Fibroblast of lung (primary cell): Measurements from ENCODE around the gene SBNO2. TPM values are rescaled to one million over a fixed set of nuclear protein-coding genes. Genes with fewer than 3 reads are reported as not detected.

Experiments
- DNase-seq, 2 donors: peaks; one replicate each; pipeline versions ENCODE4 v3.0.0 to v3.0.0-alpha.2; 2010; ENCODE audit warnings: low read depth in 2 of 2
- H2AFZ ChIP-seq: 2 replicates; pipeline ENCODE4 v1.5.1; 2012; ENCODE audit warnings: low read length, control low read depth, inconsistent platforms
- H3K27ac ChIP-seq: 2 replicates; pipeline ENCODE4 v1.5.1; 2011; ENCODE audit warnings: low read length, control low read depth; ENCODE audit not compliant: insufficient read depth
- H3K27me3 ChIP-seq: 2 replicates; pipeline ENCODE4 v1.5.1; 2011; ENCODE audit warnings: mild to moderate bottlenecking, low read length; ENCODE audit not compliant: control insufficient read depth, insufficient read depth
- H3K36me3 ChIP-seq: 2 replicates; pipeline ENCODE4 v1.5.1; 2011; ENCODE audit warnings: low read length; ENCODE audit not compliant: control insufficient read depth, insufficient read depth
- H3K4me1 ChIP-seq: 2 replicates; pipeline ENCODE4 v1.5.1; 2011; ENCODE audit warnings: low read length; ENCODE audit not compliant: control insufficient read depth, insufficient read depth; ENCODE audit errors: extremely low read depth
- H3K4me2 ChIP-seq: 2 replicates; pipeline ENCODE4 v1.5.1; 2011; ENCODE audit warnings: low read length, control low read depth; ENCODE audit not compliant: insufficient read depth; ENCODE audit errors: extremely low read depth
- H3K4me3 ChIP-seq, 4 experiments: fragments of 200-600 bp in 1 of 4; sonication (generic) in 1 of 4; replicated peaks in 1 of 4; 2 replicates each; pipeline ENCODE4 v1.5.1; 2011 to 2016; ENCODE audit warnings: low read length in 4 of 4, low read depth in 3 of 4, mild to moderate bottlenecking in 3 of 4, control low read depth in 2 of 4, inconsistent platforms in 1 of 4, mixed read lengths in 1 of 4; ENCODE audit not compliant: insufficient read depth in 1 of 4; ENCODE audit errors: control extremely low read depth in 1 of 4
- H3K79me2 ChIP-seq: 2 replicates; pipeline ENCODE4 v1.5.1; 2012; ENCODE audit warnings: mild to moderate bottlenecking, low read length, inconsistent platforms; ENCODE audit not compliant: control insufficient read depth, insufficient read depth
- H3K9ac ChIP-seq: 2 replicates; pipeline ENCODE4 v1.5.1; 2011; ENCODE audit warnings: mild to moderate bottlenecking, low read length, control low read depth; ENCODE audit not compliant: insufficient read depth
- H3K9me3 ChIP-seq: 2 replicates; pipeline ENCODE4 v1.5.1; 2012; ENCODE audit warnings: low read depth, low read length; ENCODE audit not compliant: control insufficient read depth, insufficient read depth
- H4K20me1 ChIP-seq: 2 replicates; pipeline ENCODE4 v1.5.1; 2011; ENCODE audit warnings: low read length; ENCODE audit not compliant: control insufficient read depth, insufficient read depth; ENCODE audit errors: extremely low read depth
- EZH2 ChIP-seq: IDR thresholded peaks from 2 replicates; pipeline ENCODE4 v1.5.1; 2012; ENCODE audit warnings: low read length, control low read depth, mild to moderate bottlenecking; ENCODE audit errors: missing control alignments
- polyA plus RNA-seq, 2 donors: library from polyadenylated mRNA; depleted of rRNA in 1 of 2; stranded (reverse) in 1 of 2; unstranded in 1 of 2; fragments of >200 nt; gene quantifications; 2 replicates each; pipeline ENCODE4 v1.2.1, GENCODE V29; 2011 to 2012; ENCODE audit warnings: missing spikeins in 1 of 2
- total RNA-seq: library from RNA; depleted of rRNA; stranded (reverse); fragments of >200 nt; gene quantifications from 2 replicates; pipeline ENCODE4 v1.2.1, GENCODE V29; 2014
- TF ChIP-seq, protein P1 (sequence below), 2 donors: IDR thresholded peaks in 1 of 2; conservative IDR thresholded peaks in 1 of 2; 1 replicate in 1 of 2; 2 replicates in 1 of 2; pipeline ENCODE4 v1.5.1; 2011 to 2012; ENCODE audit warnings: low read length in 2 of 2, control low read depth in 1 of 2, inconsistent platforms in 1 of 2, low read depth in 1 of 2, mild to moderate bottlenecking in 1 of 2

SBNO2 gene
- total and polyA plus RNA-seq, 2 donors (not counting 1 experiment from before 2014, with no cell fraction given): 12.6 to 55.8 TPM

DNA sequence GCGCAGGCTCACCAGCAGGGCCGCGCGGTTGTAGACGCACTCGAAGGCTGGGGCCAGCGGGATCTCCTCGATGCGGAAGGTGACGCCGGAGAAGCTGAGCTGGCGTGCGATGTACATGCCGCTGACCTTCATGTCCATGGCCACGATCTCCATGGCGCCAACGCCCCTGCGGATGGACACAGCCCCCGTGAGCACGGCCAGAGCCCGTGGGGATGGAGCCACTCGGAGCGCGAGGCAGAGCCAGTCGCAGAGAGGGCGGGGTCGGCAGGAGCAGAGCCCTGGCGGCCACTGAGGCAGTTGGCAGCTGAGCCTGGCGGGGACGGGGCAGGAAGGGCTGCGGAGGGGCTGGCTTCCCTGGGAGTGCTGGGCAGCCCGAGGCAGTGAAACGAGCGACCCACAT lies 55.1 kb downstream of the SBNO2 start:
- peaks cover 3% of the 10 kb centered on the region for H3K4me1 ChIP-seq
- H3K4me3 ChIP-seq: no peak overlapping the region
- TF ChIP-seq EZH2: no peak
- H3K9ac ChIP-seq: no peak overlapping the region
- H3K4me2 ChIP-seq: no peak overlapping the region
- no peak overlapping the region for H2AFZ ChIP-seq
- no peaks in the 10 kb centered on the region for H3K9me3 ChIP-seq
- peaks cover 7% of the 10 kb centered on the region for H3K79me2 ChIP-seq
- no peaks in the 10 kb centered on the region for H4K20me1 ChIP-seq
- H3K36me3 ChIP-seq: peaks cover 67% of the 10 kb centered on the region
- DNase-seq: no peak
- no peaks in the 10 kb centered on the region for H3K27me3 ChIP-seq
- no peak overlapping the region for H3K27ac ChIP-seq

DNA sequence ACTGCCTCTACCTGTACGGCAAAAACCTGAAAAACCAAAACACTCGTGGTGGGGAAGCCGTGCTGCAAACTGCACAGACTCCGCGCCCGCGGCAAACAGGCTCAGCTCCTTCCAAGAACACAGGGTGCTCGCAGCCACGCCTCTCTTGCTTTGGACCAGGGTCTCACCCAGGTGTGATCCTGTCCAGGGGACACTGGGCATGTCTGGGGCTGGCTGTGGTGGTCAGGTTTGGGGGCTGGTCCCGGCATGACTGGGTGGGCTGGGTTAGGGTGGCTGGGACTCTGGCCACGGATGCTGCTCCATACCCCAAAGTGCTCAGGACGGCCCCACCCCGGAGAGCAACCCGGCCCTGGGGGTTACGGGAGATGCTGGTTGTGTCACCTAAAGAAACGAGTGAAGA lies 56.4 kb downstream of the SBNO2 start:
- H3K4me2 ChIP-seq: no peak overlapping the region
- no peaks in the 10 kb centered on the region for H3K79me2 ChIP-seq
- H2AFZ ChIP-seq: no peak overlapping the region
- H3K9ac ChIP-seq: no peak overlapping the region
- peaks cover 8% of the 10 kb centered on the region for H3K4me1 ChIP-seq
- TF ChIP-seq EZH2: no peak
- TF ChIP-seq, protein P1, sequence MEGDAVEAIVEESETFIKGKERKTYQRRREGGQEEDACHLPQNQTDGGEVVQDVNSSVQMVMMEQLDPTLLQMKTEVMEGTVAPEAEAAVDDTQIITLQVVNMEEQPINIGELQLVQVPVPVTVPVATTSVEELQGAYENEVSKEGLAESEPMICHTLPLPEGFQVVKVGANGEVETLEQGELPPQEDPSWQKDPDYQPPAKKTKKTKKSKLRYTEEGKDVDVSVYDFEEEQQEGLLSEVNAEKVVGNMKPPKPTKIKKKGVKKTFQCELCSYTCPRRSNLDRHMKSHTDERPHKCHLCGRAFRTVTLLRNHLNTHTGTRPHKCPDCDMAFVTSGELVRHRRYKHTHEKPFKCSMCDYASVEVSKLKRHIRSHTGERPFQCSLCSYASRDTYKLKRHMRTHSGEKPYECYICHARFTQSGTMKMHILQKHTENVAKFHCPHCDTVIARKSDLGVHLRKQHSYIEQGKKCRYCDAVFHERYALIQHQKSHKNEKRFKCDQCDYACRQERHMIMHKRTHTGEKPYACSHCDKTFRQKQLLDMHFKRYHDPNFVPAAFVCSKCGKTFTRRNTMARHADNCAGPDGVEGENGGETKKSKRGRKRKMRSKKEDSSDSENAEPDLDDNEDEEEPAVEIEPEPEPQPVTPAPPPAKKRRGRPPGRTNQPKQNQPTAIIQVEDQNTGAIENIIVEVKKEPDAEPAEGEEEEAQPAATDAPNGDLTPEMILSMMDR (conservative IDR thresholded peaks at IDR 0.05 in 1 of 2, IDR thresholded peaks at IDR 0.05 in 1 of 2; ENCODE audit: low read depth in 1 of 2, low read length in 2 of 2): no peak
- H4K20me1 ChIP-seq: peaks cover 2% of the 10 kb centered on the region
- H3K36me3 ChIP-seq: peaks cover 63% of the 10 kb centered on the region
- H3K9me3 ChIP-seq: no peaks in the 10 kb centered on the region
- H3K27ac ChIP-seq: no peak overlapping the region
- no peak overlapping the region for H3K4me3 ChIP-seq
- DNase-seq: no peak
- H3K27me3 ChIP-seq: no peaks in the 10 kb centered on the region

DNA sequence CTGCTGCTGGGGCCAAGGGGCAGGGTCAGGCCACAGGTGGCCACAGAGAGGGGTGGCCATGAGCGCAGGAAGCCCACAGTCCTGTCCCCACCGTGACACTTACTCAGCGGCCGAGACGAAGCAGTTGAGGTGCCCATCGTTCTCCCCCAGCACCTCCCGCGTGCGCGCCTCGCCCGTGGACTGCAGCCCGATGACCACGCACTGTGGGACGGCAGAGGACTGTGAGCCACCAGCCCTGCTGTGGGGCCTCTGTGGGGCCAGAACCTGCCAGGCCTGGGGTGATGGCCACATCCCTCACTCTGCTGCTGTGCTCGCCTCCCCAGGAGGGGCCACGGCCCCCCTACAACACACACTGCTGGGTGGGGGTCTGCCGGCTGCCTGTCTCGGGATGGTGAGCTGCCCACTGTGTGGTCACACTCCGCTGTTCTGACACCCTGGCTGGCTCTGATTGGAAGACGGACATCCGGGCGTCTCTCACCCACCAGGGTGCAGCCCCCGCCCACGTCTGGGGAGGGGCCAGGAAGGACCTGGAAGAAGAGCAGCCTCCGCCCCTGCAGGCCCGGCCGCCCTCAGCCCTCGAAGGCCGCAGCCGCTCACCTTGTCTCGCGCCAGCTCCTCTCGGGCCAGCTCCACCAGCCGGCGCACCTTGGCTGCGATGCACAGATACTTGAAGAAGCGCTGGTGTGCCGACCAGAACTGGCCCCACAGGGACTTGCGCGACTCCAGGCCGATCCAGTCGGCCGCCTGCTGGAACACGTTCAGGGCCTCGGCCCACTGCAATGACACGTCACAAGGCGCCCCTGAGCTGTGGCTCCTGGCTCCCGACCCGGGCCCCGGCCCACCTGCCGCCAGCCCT lies 57.1 kb downstream of the SBNO2 start:
- no peaks in the 10 kb centered on the region for H3K79me2 ChIP-seq
- no peak for DNase-seq
- peaks cover 3% of the 10 kb centered on the region for H4K20me1 ChIP-seq
- no peak for TF ChIP-seq EZH2
- TF ChIP-seq, protein P1 (conservative IDR thresholded peaks at IDR 0.05 in 1 of 2, IDR thresholded peaks at IDR 0.05 in 1 of 2; ENCODE audit: low read depth in 1 of 2, low read length in 2 of 2): no peak
- no peak overlapping the region for H3K4me2 ChIP-seq
- no peaks in the 10 kb centered on the region for H3K27me3 ChIP-seq
- no peak overlapping the region for H3K4me3 ChIP-seq
- H3K4me1 ChIP-seq: peaks cover 8% of the 10 kb centered on the region
- no peaks in the 10 kb centered on the region for H3K9me3 ChIP-seq
- no peak overlapping the region for H2AFZ ChIP-seq
- H3K9ac ChIP-seq: no peak overlapping the region
- peaks cover 62% of the 10 kb centered on the region for H3K36me3 ChIP-seq
- H3K27ac ChIP-seq: no peak overlapping the region
